HEK293 (cell line): Measurements from ENCODE around the gene CRYGA.
A peak's percentile ranks its signal among the peaks of the same experiment; 100 is the strongest.
"Not testable (repeated sequence)": the region's sequence is repeated elsewhere in the genome, so short reads cannot be mapped to it uniquely, and the experiment has no call there.

ENCODE experiments used
- CTCF ChIA-PET: fragments of 350-600 bp; formaldehyde crosslinking; extraction: SDS; loops from one replicate; lab custom pipeline; 2021; ENCODE audit warnings: antibody characterized with exemption; lab: Yijun Ruan, JAX
- POLR2A ChIA-PET: fragments of 300-600 bp; formaldehyde crosslinking; extraction: SDS; loops from one replicate; lab custom pipeline; 2020; ENCODE audit warnings: antibody characterized with exemption, inconsistent platforms; lab: Yijun Ruan, JAX
- H3K27ac ChIP-seq: fragments of 200-500 bp; sonication (Bioruptor generic); 2 replicates; pipeline ENCODE4 v1.5.1; 2014; ENCODE audit warnings: low read depth, low read length, control low read depth, inconsistent platforms; ENCODE audit errors: extremely low read depth
- H3K36me3 ChIP-seq, 2 experiments: fragments of 200-500 bp in 1 of 2; sonication (Bioruptor generic) in 1 of 2; 1 replicate in 1 of 2; 2 replicates in 1 of 2; pipeline ENCODE4 v1.5.1; 2014 to 2017; ENCODE audit warnings: inconsistent platforms in 2 of 2, low read length in 2 of 2; ENCODE audit not compliant: control insufficient read depth in 2 of 2, insufficient read depth in 1 of 2
- H3K4me1 ChIP-seq: fragments of 200-500 bp; sonication (Bioruptor generic); 2 replicates; pipeline ENCODE4 v1.5.1; 2014; ENCODE audit warnings: mild to moderate bottlenecking, low read length, inconsistent platforms; ENCODE audit not compliant: control insufficient read depth, insufficient read depth
- H3K4me3 ChIP-seq: 2 replicates; pipeline ENCODE4 v1.5.1; 2011; ENCODE audit warnings: low read depth, mild to moderate bottlenecking, control low read depth, low read length, moderate library complexity
- H3K9me3 ChIP-seq: fragments of 200-500 bp; sonication (Bioruptor generic); 2 replicates; pipeline ENCODE4 v1.5.1; 2014; ENCODE audit warnings: low read depth, low read length, inconsistent platforms; ENCODE audit not compliant: control insufficient read depth, insufficient read depth
- GFI1B ChIP-seq: fragments of 450-650 bp; formaldehyde crosslinking; IDR thresholded peaks from 2 replicates; pipeline ENCODE4 v1.5.1; 2016; ENCODE audit warnings: missing biosample characterization, missing genetic modification characterization
- IKZF3 ChIP-seq: fragments of 450-650 bp; IDR thresholded peaks from 2 replicates; pipeline ENCODE4 v1.5.0; 2018; ENCODE audit warnings: missing biosample characterization, mild to moderate bottlenecking, missing genetic modification characterization, moderate library complexity
- RBAK ChIP-seq: fragments of 450-650 bp; formaldehyde crosslinking; IDR thresholded peaks from 2 replicates; pipeline ENCODE4 v1.5.1; 2016; ENCODE audit warnings: missing biosample characterization, missing genetic modification characterization
- SETDB1 ChIP-seq: IDR thresholded peaks from one replicate; pipeline ENCODE4 v1.6.1; 2017; ENCODE audit warnings: mild to moderate bottlenecking, low read length, moderate library complexity, mixed read lengths; ENCODE audit not compliant: insufficient read length
- SP7 ChIP-seq: fragments of 450-650 bp; formaldehyde crosslinking; IDR thresholded peaks from 2 replicates; pipeline ENCODE4 v1.5.1; 2016; ENCODE audit warnings: missing biosample characterization, missing genetic modification characterization
- YY1 ChIP-seq: fragments of 450-650 bp; formaldehyde crosslinking; IDR thresholded peaks from 2 replicates; pipeline ENCODE4 v1.5.1; 2018; ENCODE audit warnings: missing biosample characterization, missing genetic modification characterization
- ZFP41 ChIP-seq: fragments of 450-650 bp; formaldehyde crosslinking; IDR thresholded peaks from 2 replicates; pipeline ENCODE4 v1.5.1; 2016; ENCODE audit warnings: missing biosample characterization, missing genetic modification characterization, borderline replicate concordance
- ZFP69B ChIP-seq: fragments of 450-650 bp; formaldehyde crosslinking; IDR thresholded peaks from 2 replicates; pipeline ENCODE4 v1.5.1; 2016; ENCODE audit warnings: missing biosample characterization, missing genetic modification characterization
- ZNF138 ChIP-seq: fragments of 450-650 bp; formaldehyde crosslinking; IDR thresholded peaks from 2 replicates; pipeline ENCODE4 v1.5.1; 2016; ENCODE audit warnings: missing biosample characterization, missing genetic modification characterization, borderline replicate concordance
- ZNF155 ChIP-seq: fragments of 450-650 bp; formaldehyde crosslinking; IDR thresholded peaks from 2 replicates; pipeline ENCODE4 v1.5.1; 2016; ENCODE audit warnings: missing biosample characterization, missing genetic modification characterization
- ZNF211 ChIP-seq: fragments of 450-650 bp; formaldehyde crosslinking; IDR thresholded peaks from 2 replicates; pipeline ENCODE4 v1.5.1; 2016; ENCODE audit warnings: low read depth, missing biosample characterization, missing genetic modification characterization
- ZNF24 ChIP-seq: fragments of 450-650 bp; formaldehyde crosslinking; IDR thresholded peaks from 2 replicates; pipeline ENCODE4 v1.5.1; 2016; ENCODE audit warnings: missing biosample characterization, missing genetic modification characterization
- ZNF366 ChIP-seq: fragments of 450-650 bp; formaldehyde crosslinking; conservative IDR thresholded peaks from 2 replicates; pipeline ENCODE4 v1.5.1; 2016; ENCODE audit warnings: missing biosample characterization, missing genetic modification characterization
- ZNF391 ChIP-seq: fragments of 450-650 bp; formaldehyde crosslinking; IDR thresholded peaks from 2 replicates; pipeline ENCODE4 v1.5.1; 2016; ENCODE audit warnings: low read depth, missing biosample characterization, missing genetic modification characterization, borderline replicate concordance
- ZNF416 ChIP-seq: fragments of 450-650 bp; formaldehyde crosslinking; IDR thresholded peaks from 2 replicates; pipeline ENCODE4 v1.5.1; 2016; ENCODE audit warnings: missing biosample characterization, missing genetic modification characterization
- ZNF501 ChIP-seq: fragments of 450-650 bp; formaldehyde crosslinking; IDR thresholded peaks from 2 replicates; pipeline ENCODE4 v1.5.1; 2016; ENCODE audit warnings: missing biosample characterization, missing genetic modification characterization
- ZNF521 ChIP-seq: fragments of 450-650 bp; formaldehyde crosslinking; IDR thresholded peaks from 2 replicates; pipeline ENCODE4 v1.5.1; 2017; ENCODE audit warnings: missing biosample characterization, mild to moderate bottlenecking, missing genetic modification characterization
- ZNF560 ChIP-seq: fragments of 450-650 bp; formaldehyde crosslinking; IDR thresholded peaks from 2 replicates; pipeline ENCODE4 v1.5.1; 2017; ENCODE audit warnings: missing biosample characterization, missing genetic modification characterization, borderline replicate concordance
- ZNF571 ChIP-seq: fragments of 450-650 bp; formaldehyde crosslinking; IDR thresholded peaks from 2 replicates; pipeline ENCODE4 v1.5.0; 2017; ENCODE audit warnings: missing biosample characterization, missing genetic modification characterization
- ZNF626 ChIP-seq: fragments of 450-650 bp; sonication (Bioruptor Pico); formaldehyde crosslinking; IDR thresholded peaks from 2 replicates; pipeline ENCODE4 v1.5.1; 2018; ENCODE audit warnings: missing biosample characterization, missing genetic modification characterization, inconsistent platforms
- ZNF654 ChIP-seq: fragments of 450-650 bp; formaldehyde crosslinking; IDR thresholded peaks from 2 replicates; pipeline ENCODE4 v1.5.1; 2016; ENCODE audit warnings: low read depth, missing biosample characterization, missing genetic modification characterization
- ZNF792 ChIP-seq: fragments of 450-650 bp; formaldehyde crosslinking; IDR thresholded peaks from 2 replicates; pipeline ENCODE4 v1.5.1; 2016; ENCODE audit warnings: missing biosample characterization, missing genetic modification characterization
- ZNF843 ChIP-seq: fragments of 450-650 bp; formaldehyde crosslinking; IDR thresholded peaks from 2 replicates; pipeline ENCODE4 v1.5.1; 2016; ENCODE audit warnings: missing biosample characterization, missing genetic modification characterization
- ZSCAN16 ChIP-seq: fragments of 450-650 bp; formaldehyde crosslinking; IDR thresholded peaks from 2 replicates; pipeline ENCODE4 v1.5.1; 2016; ENCODE audit warnings: missing biosample characterization, missing genetic modification characterization
- TF ChIP-seq, protein P1 (sequence below): IDR thresholded peaks from 2 replicates; pipeline ENCODE4 v1.6.1; 2011; ENCODE audit warnings: mild to moderate bottlenecking, low read depth, low read length, borderline replicate concordance
- TF ChIP-seq, protein P2 (sequence below): fragments of 450-650 bp; formaldehyde crosslinking; IDR thresholded peaks from 2 replicates; pipeline ENCODE4 v1.5.1; 2017; ENCODE audit warnings: missing biosample characterization, missing genetic modification characterization
- TF ChIP-seq, protein P3 (sequence below): fragments of 450-650 bp; formaldehyde crosslinking; IDR thresholded peaks from 2 replicates; pipeline ENCODE4 v1.5.1; 2017; ENCODE audit warnings: missing biosample characterization, missing genetic modification characterization

Gene CRYGA

DNA sequence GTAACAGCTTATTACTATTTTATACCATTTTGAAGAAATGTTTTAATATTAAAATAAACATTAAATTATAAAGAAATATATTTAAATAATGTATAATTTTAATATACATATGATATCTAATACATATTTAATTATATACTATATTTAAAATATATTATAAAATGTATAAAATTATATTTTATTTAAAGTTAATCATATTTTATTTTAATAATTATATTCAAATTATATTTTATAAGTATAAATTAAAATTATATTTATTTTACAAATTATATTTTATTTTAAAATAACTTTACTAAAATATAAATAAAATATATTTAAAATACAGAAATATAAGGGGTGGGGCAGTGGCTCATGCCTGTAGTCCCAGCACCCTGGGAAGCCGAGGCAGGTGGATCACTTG lies 41.1 kb downstream of the CRYGA start:
- H3K36me3 ChIP-seq = no peaks in the 10 kb centered on the region
- no peak overlapping the region for H3K27ac ChIP-seq
- CTCF ChIA-PET = interaction anchor here (1.0 kb wide), 1 partner anchor 33 kb away, joined by 3 read pairs; no protein-coding TSS in a partner anchor
- TF ChIP-seq ZNF391 (tag by site-specific recombination) (no peak), ZNF138 (tag by site-specific recombination) (no peak), ZNF626 (no peak), GFI1B (no peak), ZSCAN16 (tag by site-specific recombination) (no peak)
- no peak overlapping the region for H3K4me3 ChIP-seq
- no peaks in the 10 kb centered on the region for H3K4me1 ChIP-seq
- no peaks in the 10 kb centered on the region for H3K9me3 ChIP-seq
- POLR2A ChIA-PET = no interaction called here

DNA sequence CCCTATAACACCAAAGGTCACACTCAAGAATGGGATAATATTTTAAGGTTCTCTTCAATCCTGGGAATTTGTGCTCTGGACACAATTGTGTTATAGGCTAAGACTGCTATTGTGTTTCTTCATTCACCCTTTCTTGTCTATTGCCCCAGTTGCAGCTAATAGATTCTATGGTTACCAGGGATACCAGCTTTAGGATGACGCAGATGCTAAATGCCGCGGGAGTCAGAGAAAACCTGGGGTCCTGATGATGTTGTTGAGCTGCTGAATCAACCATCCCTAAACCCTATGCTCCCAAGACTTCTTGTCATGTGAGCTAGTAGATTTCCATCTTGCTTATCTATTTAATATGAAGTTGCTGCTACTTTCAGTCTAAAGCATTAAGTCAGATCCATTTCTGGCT lies 44.5 kb downstream of the CRYGA start:
- CTCF ChIA-PET = no interaction called here
- no peaks in the 10 kb centered on the region for H3K9me3 ChIP-seq

DNA sequence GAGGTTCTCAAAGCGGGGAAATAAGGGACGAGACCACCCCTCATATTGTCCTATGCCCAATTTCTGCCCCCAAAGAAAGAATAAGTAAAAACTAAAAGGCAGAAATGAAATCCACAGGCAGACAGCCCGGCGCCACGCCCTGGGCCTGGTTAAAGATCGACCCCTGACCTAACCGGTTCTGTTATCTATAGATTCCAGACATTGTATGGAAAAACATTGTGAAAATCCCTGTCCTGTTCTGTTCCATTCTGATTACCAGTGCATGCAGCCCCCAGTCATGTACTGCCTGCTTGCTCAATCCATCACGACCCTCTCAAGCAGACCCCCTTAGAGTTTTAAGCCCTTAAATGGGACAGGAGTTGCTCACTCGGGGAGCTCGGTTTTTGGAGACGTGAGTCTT lies 46.0 kb downstream of the CRYGA start:
- POLR2A ChIA-PET, H3K27ac ChIP-seq, H3K36me3 ChIP-seq, H3K9me3 ChIP-seq, H3K4me1 ChIP-seq, H3K4me3 ChIP-seq: not testable (repeated sequence)
- CTCF ChIA-PET = interaction anchor here (1.9 kb wide), 1 partner anchor 16 kb away, joined by 6 read pairs; no protein-coding TSS in a partner anchor

More for the DNA sequence above, 44.5 kb downstream of the CRYGA start:
- TF ChIP-seq ZNF843 (no peak), SETDB1 (no peak), ZNF155 (tag by site-specific recombination) (no peak), ZNF24 (tag by site-specific recombination) (no peak), ZNF501 (tag by site-specific recombination) (no peak), ZFP69B (tag by site-specific recombination) (no peak)
- TF ChIP-seq, protein P1, sequence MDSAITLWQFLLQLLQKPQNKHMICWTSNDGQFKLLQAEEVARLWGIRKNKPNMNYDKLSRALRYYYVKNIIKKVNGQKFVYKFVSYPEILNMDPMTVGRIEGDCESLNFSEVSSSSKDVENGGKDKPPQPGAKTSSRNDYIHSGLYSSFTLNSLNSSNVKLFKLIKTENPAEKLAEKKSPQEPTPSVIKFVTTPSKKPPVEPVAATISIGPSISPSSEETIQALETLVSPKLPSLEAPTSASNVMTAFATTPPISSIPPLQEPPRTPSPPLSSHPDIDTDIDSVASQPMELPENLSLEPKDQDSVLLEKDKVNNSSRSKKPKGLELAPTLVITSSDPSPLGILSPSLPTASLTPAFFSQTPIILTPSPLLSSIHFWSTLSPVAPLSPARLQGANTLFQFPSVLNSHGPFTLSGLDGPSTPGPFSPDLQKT = no peak
- H3K36me3 ChIP-seq = no peaks in the 10 kb centered on the region
- no peak overlapping the region for H3K27ac ChIP-seq
- H3K4me3 ChIP-seq = no peak overlapping the region
- H3K4me1 ChIP-seq = no peaks in the 10 kb centered on the region
- POLR2A ChIA-PET = no interaction called here

DNA sequence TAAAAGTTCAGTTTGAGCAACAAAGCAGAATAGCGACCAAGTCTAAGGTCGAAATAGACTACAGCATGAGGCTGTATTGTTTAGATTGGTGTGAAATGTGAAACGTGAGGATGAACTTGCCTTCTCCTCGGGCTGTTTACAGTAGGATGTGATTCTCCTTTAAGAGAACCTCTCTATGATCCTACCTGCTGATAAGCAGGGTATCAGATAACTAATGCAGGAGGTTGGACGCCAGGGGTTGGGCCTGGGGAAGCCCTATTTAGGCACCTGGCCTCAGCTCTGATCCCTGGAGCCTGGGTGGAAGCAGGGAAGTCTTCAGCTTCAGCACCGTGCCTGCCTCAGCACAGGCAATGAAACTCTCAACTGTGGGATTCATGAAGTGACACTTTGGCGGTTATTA lies 50.4 kb downstream of the CRYGA start:
- ChIA-PET POLR2A (no interaction called here), CTCF (interaction anchor here (1.6 kb wide), 1 partner anchor 35 kb away, joined by 3 read pairs; no protein-coding TSS in a partner anchor)
- Histone ChIP-seq H3K36me3 (no peaks in the 10 kb centered on the region), H3K9me3 (no peaks in the 10 kb centered on the region), H3K27ac (peak overlapping the region; percentile 42), H3K4me3 (no peak overlapping the region), H3K4me1 (peaks cover 5% of the 10 kb centered on the region)
- no peak for TF ChIP-seq ZNF560 (tag by site-specific recombination)
- TF ChIP-seq ZNF792 (tag by site-specific recombination) = no peak
- TF ChIP-seq IKZF3 (tag by site-specific recombination) = 0 out of 2 replicates have a peak, but pooled peaks have one; percentile 17
- TF ChIP-seq YY1 (tag by site-specific recombination) = no peak
- no peak for TF ChIP-seq ZNF211
- no peak for TF ChIP-seq ZNF654 (tag by site-specific recombination)
- no peak for TF ChIP-seq RBAK (tag by site-specific recombination)
- TF ChIP-seq ZNF366 (tag by site-specific recombination) = peak; percentile 49; the same call in 1 of the 2 replicates
- TF ChIP-seq ZNF843 = peak; percentile 64; the same call in 1 of the 2 replicates
- TF ChIP-seq ZNF416 (tag by site-specific recombination) = no peak
- TF ChIP-seq, protein P2, sequence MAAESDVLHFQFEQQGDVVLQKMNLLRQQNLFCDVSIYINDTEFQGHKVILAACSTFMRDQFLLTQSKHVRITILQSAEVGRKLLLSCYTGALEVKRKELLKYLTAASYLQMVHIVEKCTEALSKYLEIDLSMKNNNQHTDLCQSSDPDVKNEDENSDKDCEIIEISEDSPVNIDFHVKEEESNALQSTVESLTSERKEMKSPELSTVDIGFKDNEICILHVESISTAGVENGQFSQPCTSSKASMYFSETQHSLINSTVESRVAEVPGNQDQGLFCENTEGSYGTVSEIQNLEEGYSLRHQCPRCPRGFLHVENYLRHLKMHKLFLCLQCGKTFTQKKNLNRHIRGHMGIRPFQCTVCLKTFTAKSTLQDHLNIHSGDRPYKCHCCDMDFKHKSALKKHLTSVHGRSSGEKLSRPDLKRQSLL (tag by site-specific recombination) = no peak
- TF ChIP-seq ZNF521 = no peak
- TF ChIP-seq ZFP41 = no peak
- no peak for TF ChIP-seq ZNF571
- peak; percentile 74; the same call in 1 of the 2 replicates for TF ChIP-seq SP7 (tag by site-specific recombination)
- TF ChIP-seq, protein P3, sequence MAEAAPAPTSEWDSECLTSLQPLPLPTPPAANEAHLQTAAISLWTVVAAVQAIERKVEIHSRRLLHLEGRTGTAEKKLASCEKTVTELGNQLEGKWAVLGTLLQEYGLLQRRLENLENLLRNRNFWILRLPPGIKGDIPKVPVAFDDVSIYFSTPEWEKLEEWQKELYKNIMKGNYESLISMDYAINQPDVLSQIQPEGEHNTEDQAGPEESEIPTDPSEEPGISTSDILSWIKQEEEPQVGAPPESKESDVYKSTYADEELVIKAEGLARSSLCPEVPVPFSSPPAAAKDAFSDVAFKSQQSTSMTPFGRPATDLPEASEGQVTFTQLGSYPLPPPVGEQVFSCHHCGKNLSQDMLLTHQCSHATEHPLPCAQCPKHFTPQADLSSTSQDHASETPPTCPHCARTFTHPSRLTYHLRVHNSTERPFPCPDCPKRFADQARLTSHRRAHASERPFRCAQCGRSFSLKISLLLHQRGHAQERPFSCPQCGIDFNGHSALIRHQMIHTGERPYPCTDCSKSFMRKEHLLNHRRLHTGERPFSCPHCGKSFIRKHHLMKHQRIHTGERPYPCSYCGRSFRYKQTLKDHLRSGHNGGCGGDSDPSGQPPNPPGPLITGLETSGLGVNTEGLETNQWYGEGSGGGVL (tag by site-specific recombination) = no peak
